Thyroid gland (tissue), 4 donors: Measurements from ENCODE around the gene SERPINF2.

Source experiments
- CTCF ChIP-seq, 6 experiments: fragments of 200-600 bp in 3 of 6; fragments of 450-650 bp in 3 of 6; sonication (generic) in 3 of 6; IDR thresholded peaks; one replicate each; pipeline ENCODE4 v1.5.1; 2016 to 2019; ENCODE audit warnings: antibody characterized with exemption in 6 of 6, mild to moderate bottlenecking in 2 of 6, inconsistent platforms in 1 of 6, moderate library complexity in 1 of 6
- POLR2A ChIP-seq, 2 donors: fragments of 450-650 bp; IDR thresholded peaks; one replicate each; pipeline ENCODE4 v1.6.1; 2017; ENCODE audit warnings: antibody characterized with exemption in 2 of 2, mild to moderate bottlenecking in 2 of 2, moderate library complexity in 1 of 2

- TF ChIP-seq CTCF (IDR thresholded peaks at IDR 0.05) (no peak), POLR2A (IDR thresholded peaks at IDR 0.05) (no peak)
These were observed 22.9 kb downstream of the SERPINF2 start for GRCh38 chr17:1765576-1765975.
